Measurements from ENCODE around the gene DCXR. TPM values are rescaled to one million over a fixed set of nuclear protein-coding genes. Genes with fewer than 3 reads are reported as not detected.

DCXR gene
- total and polyA plus RNA-seq, 2 of the 13 experiments (the other 11 are each of a cell fraction or from before 2014, with no cell fraction given) = 287 to 311 TPM

GRCh38 chr17:82022310-82022980 is 15.1 kb downstream of the DCXR start, which contains the start of gene CENPX (continued):
- TF ChIP-seq, protein P1, sequence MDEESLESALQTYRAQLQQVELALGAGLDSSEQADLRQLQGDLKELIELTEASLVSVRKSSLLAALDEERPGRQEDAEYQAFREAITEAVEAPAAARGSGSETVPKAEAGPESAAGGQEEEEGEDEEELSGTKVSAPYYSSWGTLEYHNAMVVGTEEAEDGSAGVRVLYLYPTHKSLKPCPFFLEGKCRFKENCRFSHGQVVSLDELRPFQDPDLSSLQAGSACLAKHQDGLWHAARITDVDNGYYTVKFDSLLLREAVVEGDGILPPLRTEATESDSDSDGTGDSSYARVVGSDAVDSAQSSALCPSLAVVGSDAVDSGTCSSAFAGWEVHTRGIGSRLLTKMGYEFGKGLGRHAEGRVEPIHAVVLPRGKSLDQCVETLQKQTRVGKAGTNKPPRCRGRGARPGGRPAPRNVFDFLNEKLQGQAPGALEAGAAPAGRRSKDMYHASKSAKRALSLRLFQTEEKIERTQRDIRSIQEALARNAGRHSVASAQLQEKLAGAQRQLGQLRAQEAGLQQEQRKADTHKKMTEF (CRISPR knock-in tag; IDR thresholded peaks at IDR 0.05) = peak; percentile 56; the same call in 1 of the 2 replicates
- TF ChIP-seq RFXAP (CRISPR knock-in tag; IDR thresholded peaks at IDR 0.05; ENCODE audit: borderline replicate concordance) = peak; percentile 67
- TF ChIP-seq ZBTB49 (CRISPR knock-in tag; IDR thresholded peaks at IDR 0.05; ENCODE audit: borderline replicate concordance) = no peak
- no peak; the same call in none of the 2 replicates for TF ChIP-seq ZNF639 (CRISPR knock-in tag; conservative IDR thresholded peaks at IDR 0.05)
- peak; percentile 88 for TF ChIP-seq SAP130 (CRISPR knock-in tag; IDR thresholded peaks at IDR 0.05; ENCODE audit: low read depth)
- no peak for TF ChIP-seq RFX5 (IDR thresholded peaks at IDR 0.05; ENCODE audit: low read depth, low read length)
- TF ChIP-seq ZNF354B (CRISPR knock-in tag; IDR thresholded peaks at IDR 0.05) = no peak
- TF ChIP-seq ZNF746 (CRISPR knock-in tag; IDR thresholded peaks at IDR 0.05) = peak; percentile 43; the same call in 1 of the 2 replicates
- TF ChIP-seq, protein P2, sequence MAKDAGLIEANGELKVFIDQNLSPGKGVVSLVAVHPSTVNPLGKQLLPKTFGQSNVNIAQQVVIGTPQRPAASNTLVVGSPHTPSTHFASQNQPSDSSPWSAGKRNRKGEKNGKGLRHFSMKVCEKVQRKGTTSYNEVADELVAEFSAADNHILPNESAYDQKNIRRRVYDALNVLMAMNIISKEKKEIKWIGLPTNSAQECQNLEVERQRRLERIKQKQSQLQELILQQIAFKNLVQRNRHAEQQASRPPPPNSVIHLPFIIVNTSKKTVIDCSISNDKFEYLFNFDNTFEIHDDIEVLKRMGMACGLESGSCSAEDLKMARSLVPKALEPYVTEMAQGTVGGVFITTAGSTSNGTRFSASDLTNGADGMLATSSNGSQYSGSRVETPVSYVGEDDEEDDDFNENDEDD (CRISPR knock-in tag; IDR thresholded peaks at IDR 0.05; ENCODE audit: borderline replicate concordance) = no peak
- TF ChIP-seq, protein P3, sequence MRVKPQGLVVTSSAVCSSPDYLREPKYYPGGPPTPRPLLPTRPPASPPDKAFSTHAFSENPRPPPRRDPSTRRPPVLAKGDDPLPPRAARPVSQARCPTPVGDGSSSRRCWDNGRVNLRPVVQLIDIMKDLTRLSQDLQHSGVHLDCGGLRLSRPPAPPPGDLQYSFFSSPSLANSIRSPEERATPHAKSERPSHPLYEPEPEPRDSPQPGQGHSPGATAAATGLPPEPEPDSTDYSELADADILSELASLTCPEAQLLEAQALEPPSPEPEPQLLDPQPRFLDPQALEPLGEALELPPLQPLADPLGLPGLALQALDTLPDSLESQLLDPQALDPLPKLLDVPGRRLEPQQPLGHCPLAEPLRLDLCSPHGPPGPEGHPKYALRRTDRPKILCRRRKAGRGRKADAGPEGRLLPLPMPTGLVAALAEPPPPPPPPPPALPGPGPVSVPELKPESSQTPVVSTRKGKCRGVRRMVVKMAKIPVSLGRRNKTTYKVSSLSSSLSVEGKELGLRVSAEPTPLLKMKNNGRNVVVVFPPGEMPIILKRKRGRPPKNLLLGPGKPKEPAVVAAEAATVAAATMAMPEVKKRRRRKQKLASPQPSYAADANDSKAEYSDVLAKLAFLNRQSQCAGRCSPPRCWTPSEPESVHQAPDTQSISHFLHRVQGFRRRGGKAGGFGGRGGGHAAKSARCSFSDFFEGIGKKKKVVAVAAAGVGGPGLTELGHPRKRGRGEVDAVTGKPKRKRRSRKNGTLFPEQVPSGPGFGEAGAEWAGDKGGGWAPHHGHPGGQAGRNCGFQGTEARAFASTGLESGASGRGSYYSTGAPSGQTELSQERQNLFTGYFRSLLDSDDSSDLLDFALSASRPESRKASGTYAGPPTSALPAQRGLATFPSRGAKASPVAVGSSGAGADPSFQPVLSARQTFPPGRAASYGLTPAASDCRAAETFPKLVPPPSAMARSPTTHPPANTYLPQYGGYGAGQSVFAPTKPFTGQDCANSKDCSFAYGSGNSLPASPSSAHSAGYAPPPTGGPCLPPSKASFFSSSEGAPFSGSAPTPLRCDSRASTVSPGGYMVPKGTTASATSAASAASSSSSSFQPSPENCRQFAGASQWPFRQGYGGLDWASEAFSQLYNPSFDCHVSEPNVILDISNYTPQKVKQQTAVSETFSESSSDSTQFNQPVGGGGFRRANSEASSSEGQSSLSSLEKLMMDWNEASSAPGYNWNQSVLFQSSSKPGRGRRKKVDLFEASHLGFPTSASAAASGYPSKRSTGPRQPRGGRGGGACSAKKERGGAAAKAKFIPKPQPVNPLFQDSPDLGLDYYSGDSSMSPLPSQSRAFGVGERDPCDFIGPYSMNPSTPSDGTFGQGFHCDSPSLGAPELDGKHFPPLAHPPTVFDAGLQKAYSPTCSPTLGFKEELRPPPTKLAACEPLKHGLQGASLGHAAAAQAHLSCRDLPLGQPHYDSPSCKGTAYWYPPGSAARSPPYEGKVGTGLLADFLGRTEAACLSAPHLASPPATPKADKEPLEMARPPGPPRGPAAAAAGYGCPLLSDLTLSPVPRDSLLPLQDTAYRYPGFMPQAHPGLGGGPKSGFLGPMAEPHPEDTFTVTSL (CRISPR knock-in tag; IDR thresholded peaks at IDR 0.05; ENCODE audit: borderline replicate concordance) = peak; percentile 12; the same call in 1 of the 2 replicates
- TF ChIP-seq ZNF580 (CRISPR knock-in tag; IDR thresholded peaks at IDR 0.05; ENCODE audit: borderline replicate concordance, low read depth) = 0 out of 2 replicates have a peak, but pooled peaks have one; percentile 19
- TF ChIP-seq, protein P4, sequence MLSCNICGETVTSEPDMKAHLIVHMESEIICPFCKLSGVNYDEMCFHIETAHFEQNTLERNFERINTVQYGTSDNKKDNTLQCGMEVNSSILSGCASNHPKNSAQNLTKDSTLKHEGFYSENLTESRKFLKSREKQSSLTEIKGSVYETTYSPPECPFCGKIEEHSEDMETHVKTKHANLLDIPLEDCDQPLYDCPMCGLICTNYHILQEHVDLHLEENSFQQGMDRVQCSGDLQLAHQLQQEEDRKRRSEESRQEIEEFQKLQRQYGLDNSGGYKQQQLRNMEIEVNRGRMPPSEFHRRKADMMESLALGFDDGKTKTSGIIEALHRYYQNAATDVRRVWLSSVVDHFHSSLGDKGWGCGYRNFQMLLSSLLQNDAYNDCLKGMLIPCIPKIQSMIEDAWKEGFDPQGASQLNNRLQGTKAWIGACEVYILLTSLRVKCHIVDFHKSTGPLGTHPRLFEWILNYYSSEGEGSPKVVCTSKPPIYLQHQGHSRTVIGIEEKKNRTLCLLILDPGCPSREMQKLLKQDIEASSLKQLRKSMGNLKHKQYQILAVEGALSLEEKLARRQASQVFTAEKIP (CRISPR knock-in tag; IDR thresholded peaks at IDR 0.05; ENCODE audit: borderline replicate concordance) = no peak
- TF ChIP-seq YY1 (IDR thresholded peaks at IDR 0.05; ENCODE audit: insufficient read depth, insufficient replicate concordance, low read depth, low read length) = peak; percentile 76
